Lower leg skin (tissue), 4 donors: ENCODE data around the gene ZNF157. TPM values are rescaled to one million over a fixed set of nuclear protein-coding genes. Genes with fewer than 3 reads are reported as not detected.

Experiments
- DNase-seq, 2 donors: peaks; one replicate each; pipeline ENCODE4 v3.0.0-alpha.2; 2019; ENCODE audit warnings: low spot score in 2 of 2
- H3K4me3 ChIP-seq: fragments of 200-600 bp; sonication (generic); 2 replicates; pipeline ENCODE4 v1.5.1; 2017; ENCODE audit warnings: mild to moderate bottlenecking, low read depth; ENCODE audit not compliant: poor library complexity, severe bottlenecking
- CTCF ChIP-seq, 3 donors: fragments of 450-650 bp; IDR thresholded peaks; one replicate each; pipeline ENCODE4 v1.5.1; 2016; ENCODE audit warnings: antibody characterized with exemption in 3 of 3, mild to moderate bottlenecking in 3 of 3, moderate library complexity in 2 of 3
- POLR2A ChIP-seq, 2 donors: fragments of 450-650 bp; IDR thresholded peaks; one replicate each; pipeline ENCODE4 v1.6.1; 2016 to 2017; ENCODE audit warnings: antibody characterized with exemption in 2 of 2, mild to moderate bottlenecking in 1 of 2, moderate library complexity in 1 of 2
- WGBS, 2 donors: methylation state at CpG; one replicate each; pipeline ENCODE4 v1.1.5; 2018; 5-methylcytosine and 5-hydroxymethylcytosine counted together
- intact Hi-C: fragments of 100-400 bp; cut with DNase I; formaldehyde crosslinking; loops from one replicate; pipeline ENCODE4 v1.15.0; 2023; ENCODE audit warnings: low total_unique reads
- total RNA-seq, 4 donors: library from RNA; depleted of rRNA; stranded (reverse); fragments of >200 nt; gene quantifications; one replicate each; pipeline ENCODE4 v1.1.0, GENCODE V29; 2016

ZNF157 gene
- total RNA-seq, 4 donors from 2014 or later = 0.19 TPM; not detected in 2

DNA sequence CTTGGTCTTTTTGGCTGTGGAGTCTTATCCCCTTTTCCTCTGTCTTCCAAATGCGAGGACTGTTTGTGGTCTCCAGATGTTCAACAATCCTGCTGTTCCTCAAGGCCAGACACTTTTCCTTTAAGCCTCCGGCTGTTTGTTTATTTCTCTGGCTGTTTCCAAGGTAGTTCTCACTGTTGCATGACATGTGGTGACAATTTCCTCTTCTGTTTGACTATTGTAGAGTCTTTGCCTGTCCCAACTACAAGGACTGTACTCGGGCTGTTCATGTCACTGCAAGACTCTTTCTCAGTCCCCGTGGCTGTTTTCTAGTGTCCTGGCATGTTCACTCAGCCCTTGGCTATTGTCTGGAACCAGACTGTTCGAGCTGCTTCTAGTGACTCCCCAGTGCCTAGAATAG is 50.6 kb downstream of the ZNF157 start:
- intact Hi-C loops = no loop called here
- no peak for TF ChIP-seq POLR2A (IDR thresholded peaks at IDR 0.05)
- no peak overlapping the region for H3K4me3 ChIP-seq
- 43% methylated on average over 5 of the region's 5 CpGs for WGBS, 2 donors
- peak in 1 of 2 donors; percentile 8 for DNase-seq

- intact Hi-C loops = no loop called here
- 63 to 75% methylated on average over 2 of the region's 2 CpGs for WGBS, 2 donors
- no peak overlapping the region for H3K4me3 ChIP-seq
- TF ChIP-seq POLR2A (IDR thresholded peaks at IDR 0.05) = no peak
- TF ChIP-seq CTCF (IDR thresholded peaks at IDR 0.05) = no peak
- DNase-seq = no peak
Observed at GRCh38 chrX:47422444-47422843, 52.1 kb downstream of the ZNF157 start.

DNA sequence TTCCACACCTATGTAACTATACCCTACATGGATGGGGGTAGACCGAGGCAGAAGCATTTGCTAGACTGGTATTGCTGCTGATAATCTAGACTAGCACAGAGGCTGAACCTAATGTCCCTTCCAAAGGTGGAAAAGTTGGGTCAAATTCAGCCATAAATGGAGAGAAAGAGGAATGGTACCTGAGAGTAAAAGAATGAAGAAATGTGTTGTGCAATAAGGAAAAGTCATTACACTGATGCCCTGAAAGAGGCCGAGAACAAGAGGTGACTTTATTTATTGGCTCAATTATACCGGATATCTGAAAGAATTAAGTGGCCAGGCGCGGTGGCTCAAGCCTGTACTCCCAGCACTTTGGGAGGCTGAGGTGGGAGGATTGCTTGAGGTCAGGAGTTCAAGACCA is 60.5 kb downstream of the ZNF157 start:
- TF ChIP-seq CTCF (IDR thresholded peaks at IDR 0.05) (no peak), POLR2A (IDR thresholded peaks at IDR 0.05) (no peak)
- no peak overlapping the region for H3K4me3 ChIP-seq
- WGBS, 2 donors = 91 to 97% methylated on average over 5 of the region's 5 CpGs
- intact Hi-C loops = no loop called here
- no peak for DNase-seq

GRCh38 chrX:47446431-47446830 is 76.1 kb downstream of the ZNF157 start:
- 94 to 98% methylated on average over 2 of the region's 2 CpGs for WGBS, 2 donors
- intact Hi-C loops = no loop called here
- no peak for DNase-seq
- TF ChIP-seq CTCF (IDR thresholded peaks at IDR 0.05) (no peak), POLR2A (IDR thresholded peaks at IDR 0.05) (no peak)
- no peak overlapping the region for H3K4me3 ChIP-seq

DNA sequence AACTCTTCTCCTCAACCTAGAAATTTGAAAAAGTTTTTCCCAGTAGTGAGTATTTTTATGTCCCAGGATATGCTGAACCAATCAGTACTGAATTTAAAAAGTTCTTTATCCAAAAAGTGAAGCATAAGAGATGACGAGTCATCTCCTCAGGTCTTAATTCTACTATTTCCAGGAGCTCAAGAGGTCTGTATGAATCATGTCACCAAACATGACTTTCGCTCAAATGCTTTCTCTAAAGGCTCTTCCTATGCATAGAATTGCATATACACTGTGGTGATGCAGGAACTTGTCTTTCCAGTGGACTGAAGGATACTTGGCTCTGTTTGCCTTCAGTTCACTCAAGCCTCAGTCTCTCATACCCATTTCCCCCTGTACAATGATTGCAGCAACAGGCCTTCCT is 76.6 kb downstream of the ZNF157 start:
- intact Hi-C loops = no loop called here
- H3K4me3 ChIP-seq = no peak overlapping the region
- 81 to 96% methylated on average over 2 of the region's 2 CpGs for WGBS, 2 donors
- no peak for TF ChIP-seq CTCF (IDR thresholded peaks at IDR 0.05)
- no peak for TF ChIP-seq POLR2A (IDR thresholded peaks at IDR 0.05)
- DNase-seq = no peak

GRCh38 chrX:47447607-47448006 is 77.2 kb downstream of the ZNF157 start:
- H3K4me3 ChIP-seq = no peak overlapping the region
- WGBS, 2 donors = 86 to 96% methylated on average over 11 of the region's 11 CpGs
- intact Hi-C loops = no loop called here
- DNase-seq = no peak
- no peak for TF ChIP-seq POLR2A (IDR thresholded peaks at IDR 0.05)
- TF ChIP-seq CTCF (IDR thresholded peaks at IDR 0.05) = no peak
